NCI-H2227 (cell line): ENCODE measurements around the gene CLIC3.

Experiments
- DNase-seq: peaks from one replicate; lab custom pipeline; 2025; ENCODE audit not compliant: unreplicated experiment; lab: John Stamatoyannopoulos, UW

The CLIC3 gene

DNA sequence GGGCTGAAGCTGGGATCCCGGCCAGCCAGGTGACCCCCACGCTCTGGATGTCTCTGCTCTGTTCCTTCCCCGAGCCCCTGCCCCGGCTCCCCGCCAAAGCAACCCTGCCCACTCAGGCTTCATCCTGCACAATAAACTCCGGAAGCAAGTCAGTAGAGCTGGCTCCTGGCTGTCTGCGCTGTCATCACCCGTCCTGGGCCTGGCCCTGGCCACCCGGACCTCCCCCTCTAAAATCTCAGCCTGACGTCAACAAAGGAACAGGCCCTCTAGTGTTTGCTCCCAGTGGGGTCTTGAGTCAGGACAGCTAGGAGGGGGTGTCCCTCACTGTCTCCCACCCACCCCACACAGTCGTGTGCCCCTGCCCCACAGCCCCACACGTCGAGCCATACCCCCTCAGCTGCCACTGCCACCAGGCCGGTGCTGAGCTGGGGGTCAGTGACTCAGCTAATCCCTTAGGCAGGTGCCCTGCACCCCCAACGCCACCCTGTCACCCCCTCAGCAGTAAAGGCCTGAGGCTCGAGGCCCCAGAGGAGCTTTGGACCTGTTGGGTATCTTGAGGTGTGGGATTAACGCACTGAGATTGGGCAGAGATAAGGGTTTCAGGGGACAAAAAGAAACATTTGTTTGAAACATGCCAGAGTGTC is 14.7 kb downstream of the CLIC3 start:
- DNase-seq, result no peak

DNA sequence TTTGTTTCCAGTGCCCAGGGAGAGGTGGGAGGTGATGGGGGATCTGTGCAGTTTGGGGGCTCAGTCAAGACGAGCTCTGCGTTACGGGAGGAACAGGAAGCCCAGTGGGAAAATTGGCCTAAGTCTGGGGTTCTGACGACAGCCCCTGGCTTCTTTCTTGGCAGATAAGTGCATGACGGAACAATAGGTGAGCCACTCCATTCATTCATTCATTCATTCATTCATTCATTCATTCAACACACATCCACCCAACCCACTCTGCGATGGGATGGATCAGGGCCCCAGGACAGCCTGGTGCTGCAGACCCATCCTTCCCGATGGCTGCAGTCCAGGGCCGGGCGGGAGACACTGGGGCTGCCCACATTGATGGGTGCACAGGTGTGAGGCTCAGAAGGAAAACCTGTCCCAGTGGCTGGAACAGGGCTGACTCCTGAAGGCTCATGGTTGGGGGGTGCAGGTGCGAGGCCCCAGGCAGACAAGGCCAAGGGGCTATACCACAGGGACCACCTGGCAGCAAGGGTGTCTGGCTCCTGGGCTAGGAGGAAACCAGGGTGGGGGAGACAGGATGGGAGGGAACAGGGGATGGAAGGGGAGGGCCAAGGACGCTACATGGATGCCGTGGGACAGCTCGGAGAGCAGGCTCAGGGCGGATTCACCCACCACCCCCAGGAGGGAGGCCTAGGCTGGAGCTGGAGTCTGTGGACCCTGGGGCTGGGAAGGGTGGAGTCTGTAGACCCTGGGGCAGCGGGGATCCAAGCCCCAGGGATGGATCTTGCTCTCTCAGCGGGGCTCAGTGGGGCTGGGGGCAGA is 15.5 kb downstream of the CLIC3 start:
- DNase-seq, result no peak

DNA sequence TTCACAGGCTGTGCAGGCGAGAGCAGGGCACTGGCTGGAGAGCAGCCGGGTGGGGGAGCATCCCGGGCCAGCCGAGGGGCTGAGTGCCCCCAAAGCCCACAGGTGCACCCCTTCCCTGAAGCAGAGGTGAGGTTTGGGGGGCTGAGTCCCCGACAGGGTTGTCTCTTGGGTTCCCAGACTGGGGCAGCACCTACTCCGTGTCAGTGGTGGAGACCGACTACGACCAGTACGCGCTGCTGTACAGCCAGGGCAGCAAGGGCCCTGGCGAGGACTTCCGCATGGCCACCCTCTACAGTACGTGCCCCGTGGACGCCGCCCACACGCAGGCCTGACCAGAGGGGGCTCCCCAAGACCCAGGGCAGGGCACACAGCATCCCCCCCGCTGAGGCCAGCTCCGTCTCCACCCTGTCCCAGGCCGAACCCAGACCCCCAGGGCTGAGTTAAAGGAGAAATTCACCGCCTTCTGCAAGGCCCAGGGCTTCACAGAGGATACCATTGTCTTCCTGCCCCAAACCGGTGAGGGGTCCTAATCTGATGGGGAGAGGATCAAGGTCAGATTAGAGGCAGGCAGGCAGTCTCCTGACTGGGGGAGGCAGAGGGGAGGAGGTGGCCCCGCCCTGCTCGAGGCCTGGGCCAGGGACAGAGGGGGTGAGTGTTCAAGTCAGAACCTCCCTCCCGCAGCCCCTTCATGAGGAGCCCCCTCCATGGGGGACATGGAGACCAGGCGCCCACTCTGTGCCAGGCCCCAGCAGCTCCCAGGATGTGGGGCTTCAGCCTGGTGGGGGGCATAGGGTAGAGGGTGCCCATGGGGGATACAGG is 16.4 kb downstream of the CLIC3 start:
- DNase-seq, result no peak

DNA sequence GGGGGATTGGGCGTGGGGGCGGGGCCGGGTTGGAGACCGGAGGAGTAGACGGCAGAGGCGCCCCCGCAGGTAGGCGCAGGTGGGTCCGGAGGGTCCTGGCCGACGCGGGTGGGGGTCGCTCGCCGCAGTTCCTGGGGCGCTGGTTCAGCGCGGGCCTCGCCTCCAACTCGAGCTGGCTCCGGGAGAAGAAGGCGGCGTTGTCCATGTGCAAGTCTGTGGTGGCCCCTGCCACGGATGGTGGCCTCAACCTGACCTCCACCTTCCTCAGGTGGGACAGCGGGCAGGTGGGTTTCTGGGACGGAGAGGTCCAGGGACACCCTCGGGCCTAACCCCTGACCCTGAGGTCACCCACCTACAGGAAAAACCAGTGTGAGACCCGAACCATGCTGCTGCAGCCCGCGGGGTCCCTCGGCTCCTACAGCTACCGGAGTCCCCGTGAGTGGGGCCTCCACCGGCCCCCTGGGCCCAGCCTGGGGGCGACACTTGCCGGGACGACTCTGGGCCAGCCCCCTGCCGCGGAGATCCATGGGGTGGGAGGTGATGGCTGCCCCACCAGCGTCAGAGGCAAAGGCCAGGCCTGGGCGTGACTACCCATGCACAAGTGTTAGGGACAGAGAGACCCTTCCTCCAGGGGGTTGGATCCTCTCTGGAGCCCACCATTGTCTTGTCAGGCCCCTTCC is 17.4 kb downstream of the CLIC3 start:
- DNase-seq, result no peak

DNA sequence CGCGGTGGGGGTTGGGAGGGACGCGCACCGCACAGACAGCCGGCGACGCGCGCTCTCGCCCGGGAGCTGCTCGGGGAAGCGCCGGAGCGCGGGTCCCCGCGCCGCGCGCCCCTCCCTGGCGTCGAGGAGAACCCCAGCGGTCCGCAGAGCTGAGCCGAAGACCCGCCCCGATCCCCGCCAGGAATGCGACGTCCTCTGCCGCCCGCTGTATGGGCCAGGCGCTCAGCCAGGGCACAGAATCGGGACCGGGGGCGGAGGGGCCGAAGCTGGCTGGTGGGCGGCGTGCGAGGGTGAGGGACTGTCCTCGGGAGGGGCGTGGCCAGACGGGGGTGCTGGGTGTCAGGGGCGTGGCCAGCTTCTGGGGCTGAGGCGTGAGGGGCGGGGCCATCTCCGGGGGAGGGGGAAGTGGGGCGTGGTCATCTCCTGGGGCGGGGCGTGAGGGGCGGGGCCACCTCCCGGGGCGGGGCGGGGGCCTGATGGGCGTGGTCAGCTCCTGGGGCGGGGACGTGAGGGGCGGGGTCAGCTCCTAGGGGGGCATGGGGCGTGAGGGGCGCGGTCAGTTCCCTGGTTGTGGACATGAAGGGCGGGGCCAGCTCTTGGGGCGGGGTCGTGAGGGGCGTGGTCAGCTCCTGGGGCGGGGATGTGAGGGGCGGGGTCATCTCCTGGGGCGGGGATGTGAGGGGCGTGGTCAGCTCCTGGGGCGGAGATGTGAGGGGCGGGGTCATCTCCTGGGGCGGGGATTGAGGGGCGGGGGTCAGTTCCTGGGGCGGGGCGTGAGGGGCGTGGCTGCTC is 18.1 kb downstream of the CLIC3 start:
- DNase-seq, result peak; percentile 80

DNA sequence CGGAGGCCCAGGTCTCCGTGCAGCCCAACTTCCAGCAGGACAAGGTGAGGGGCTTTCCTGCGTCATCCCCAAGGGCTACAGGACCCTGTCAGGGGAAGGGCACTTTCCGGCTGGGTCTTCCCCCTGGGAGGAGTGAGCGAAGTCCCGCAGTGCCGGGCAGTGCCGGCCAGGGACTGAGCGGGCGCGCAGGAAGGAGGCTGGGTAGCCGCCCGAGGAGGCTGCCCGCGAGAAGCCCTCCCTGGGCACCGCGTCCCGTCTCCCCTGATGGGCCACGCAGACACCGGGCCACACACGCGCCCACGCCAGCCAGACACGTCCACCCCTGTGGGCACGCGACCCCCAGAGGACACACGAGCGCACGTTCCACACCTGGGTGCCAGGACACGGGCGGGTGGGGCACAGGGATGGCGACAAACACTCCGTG is 18.7 kb downstream of the CLIC3 start:
- peak; percentile 25 for DNase-seq

DNA sequence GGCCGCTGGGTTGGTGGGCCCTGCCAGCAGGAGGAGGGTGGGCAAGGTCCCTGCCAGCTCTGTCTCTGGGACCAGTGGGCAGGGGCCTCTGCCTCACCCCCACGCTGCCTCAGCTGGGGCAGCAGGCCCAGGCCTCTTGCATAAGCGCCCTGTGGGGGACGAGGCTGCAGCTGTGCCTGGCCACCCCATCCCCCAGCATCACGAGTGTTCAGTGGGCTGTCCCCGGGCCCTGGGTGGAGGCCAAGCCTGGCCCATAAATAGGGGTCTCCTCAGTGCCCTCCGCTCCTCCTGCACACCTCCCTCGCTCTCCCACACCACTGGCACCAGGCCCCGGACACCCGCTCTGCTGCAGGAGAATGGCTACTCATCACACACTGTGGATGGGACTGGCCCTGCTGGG is 19.1 kb downstream of the CLIC3 start, which contains the start of gene PTGDS:
Gene PTGDS (plus strand): TSS at position 282 of the 400 bp plus-strand sequence. CDS start 75 bp downstream, at position 357.
- no peak for DNase-seq

DNA sequence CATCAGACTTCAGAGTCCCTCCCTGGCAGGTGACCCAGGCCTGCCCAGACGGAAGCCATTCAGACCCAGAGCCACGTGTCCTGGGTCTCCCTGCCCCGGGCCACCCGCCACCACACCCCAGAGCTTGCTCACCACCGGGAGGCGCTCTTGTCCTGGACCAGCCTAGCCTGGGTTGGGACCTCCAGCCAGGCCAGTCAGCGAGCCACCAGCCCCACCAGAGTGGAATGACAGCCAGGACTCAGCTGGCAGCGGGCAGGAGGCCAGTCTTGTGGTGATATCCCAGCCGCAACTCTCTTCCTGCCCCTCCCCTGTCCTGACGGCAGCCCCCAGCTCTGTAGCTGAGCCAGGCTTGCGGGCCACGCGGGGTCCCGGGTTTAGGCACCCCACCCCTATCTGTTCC is 20.7 kb downstream of the CLIC3 start:
- DNase-seq, result no peak

DNA sequence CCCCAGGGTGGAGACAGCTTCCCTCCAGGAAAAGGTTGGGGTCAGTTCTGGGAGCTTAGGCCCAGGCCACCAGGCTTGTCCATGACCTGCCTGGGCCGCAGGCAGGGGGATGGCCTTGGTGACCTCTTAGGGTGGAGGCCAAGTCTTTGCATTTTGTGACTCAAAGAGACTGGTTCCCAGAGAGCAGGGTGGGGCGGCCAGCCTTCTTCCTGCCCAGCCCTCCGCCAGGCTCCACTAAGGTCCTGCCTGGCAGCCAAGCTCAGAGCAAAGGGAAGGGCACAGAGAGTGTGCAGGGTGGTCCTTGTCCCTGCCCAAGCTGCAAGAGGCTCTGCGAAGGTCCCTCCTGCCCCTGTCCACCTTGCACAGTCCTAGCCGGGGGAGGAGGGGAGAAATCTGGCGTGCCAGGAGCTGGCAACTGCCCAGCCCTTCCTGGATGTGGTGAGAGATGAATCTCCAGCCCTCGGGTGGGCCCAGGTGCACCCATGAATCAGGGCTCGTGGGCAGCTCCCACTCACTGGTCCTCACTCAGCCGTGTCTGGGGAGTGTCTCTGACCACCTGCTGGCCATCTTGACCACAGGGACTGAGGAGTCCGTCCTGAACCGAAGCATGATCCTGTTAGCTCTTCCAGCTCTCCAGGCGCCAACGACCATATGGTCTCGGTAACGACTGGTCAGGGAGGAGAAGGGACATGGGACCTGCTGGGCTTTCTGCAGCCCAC is 21.4 kb downstream of the CLIC3 start:
- no peak for DNase-seq

DNA sequence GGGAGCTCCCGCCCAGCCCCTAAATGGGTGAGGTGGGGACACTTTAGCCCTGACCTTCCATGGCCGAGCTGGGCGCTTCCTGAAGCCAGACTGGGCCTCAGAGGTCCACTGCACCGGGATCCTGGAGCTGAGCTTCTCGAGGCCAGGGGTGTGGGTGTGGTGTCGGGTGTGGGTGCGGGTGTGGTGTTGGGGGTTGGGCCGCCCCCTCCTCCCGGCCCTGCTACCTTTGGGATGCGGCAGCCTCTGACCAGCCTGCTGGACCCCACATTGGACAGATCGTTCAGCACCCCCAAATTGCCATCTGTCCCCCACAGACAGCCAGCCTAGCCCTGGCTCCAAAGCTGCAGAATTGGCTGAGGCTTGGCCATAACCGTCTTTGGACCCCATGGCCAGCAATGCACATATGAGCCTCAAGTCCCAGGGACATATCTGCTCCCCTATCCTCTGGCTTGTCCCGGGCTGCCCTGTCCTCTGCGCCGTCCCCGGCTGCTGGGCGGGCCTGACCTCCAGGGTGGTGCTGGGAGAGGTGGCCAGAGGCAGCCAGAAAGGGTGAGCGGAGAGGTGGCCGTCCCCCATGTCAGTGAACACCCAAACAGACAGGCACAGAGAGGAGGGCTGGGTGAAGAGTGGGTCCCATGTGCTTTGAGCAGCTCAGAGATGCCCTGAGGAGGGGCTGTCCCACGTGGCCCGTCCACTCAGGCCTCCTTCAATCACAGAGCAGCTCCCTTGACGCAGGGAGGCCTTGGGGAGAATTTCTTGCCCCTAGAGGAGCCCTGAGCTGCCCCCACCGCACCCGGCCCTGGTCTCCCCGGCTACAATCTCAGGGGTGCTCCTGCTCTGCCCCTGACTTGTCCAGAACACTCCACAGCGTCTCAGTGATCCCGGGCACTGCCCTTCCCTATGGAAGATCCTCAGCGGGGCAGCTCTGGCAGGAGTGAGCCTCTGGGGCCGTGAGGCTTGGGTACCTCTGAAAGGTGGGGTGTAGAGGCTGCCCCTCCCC is 22.4 kb downstream of the CLIC3 start:
- no peak for DNase-seq

DNA sequence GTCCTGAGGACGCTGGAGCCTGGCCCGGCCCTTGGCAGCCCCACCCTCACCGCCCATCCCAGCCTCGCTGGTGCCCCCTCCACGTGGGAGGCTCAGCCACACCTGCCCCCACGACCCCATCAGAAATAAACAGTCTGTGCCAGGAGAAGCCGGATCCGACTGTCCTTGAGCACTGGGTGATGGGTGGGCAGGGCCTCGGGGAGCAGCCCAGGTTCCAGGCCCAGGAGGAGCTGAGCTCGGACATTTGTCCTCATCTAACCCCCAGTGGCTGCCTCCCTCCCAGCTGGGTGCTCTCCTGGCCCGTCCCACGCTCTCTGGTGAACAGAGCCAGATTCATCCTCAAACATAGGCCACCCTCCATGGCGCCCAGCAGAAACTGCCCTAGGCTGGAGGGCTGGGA is 23.6 kb downstream of the CLIC3 start:
- DNase-seq, result no peak

DNA sequence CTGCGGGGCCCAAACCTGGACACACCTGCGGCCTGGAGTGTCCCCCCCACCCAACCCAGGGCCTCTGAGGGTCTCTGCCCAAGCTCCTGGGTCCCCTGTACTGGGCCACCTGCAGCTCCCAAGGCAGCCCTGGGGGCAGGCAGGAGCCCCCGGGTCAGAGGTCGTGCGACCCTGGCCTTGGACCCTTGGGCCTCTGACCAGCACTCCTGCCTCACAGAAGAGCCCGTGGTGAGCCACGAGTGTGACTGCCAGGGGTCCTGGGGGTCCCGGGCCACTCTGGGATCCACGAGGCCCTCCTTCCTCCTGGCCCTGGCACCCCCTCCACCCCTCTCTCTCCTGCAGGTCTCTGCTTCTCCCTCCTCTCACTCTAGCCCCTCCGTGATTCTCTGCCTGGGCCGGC is 24.0 kb downstream of the CLIC3 start:
- DNase-seq, result no peak

DNA sequence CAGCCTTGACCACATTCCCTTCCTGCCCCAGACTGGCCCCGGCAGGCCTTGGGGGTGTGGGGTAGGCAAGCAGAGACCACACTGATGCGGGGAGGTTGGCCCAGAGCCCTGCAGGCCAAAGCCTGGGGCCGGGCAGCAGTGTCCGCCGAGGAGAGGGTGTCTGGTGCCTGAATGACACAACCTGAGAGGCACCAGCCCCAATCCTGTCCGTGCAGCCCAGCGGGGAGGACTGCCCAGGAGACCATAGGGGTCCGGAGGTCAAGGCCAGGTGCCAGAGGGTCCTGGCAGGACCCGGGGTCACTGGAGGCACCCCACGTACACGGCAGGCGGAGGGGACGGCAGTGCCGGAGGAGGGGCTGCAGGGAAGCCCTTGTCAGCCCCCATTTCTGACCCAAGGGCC is 24.6 kb downstream of the CLIC3 start:
- no peak for DNase-seq

DNA sequence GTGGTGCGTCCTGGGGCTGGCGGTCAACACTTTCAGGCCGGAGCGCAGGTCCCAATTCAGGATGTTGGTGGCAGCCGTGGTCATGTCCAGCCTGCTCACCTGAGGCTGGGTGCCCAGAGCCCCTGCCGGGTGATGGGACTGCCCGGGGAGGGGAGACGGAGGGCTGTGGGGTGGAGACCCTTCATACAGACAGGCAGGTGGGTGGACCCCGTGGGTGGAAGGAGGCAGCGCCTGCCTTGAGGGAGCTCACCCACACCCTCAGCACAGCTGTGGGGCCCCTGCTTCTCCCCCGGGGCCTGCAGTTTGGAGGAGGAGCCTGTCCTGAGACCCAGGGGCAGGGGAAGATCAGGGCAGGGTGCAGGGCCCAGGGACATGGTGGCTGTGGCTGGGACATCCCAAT is 26.0 kb downstream of the CLIC3 start:
- no peak for DNase-seq

DNA sequence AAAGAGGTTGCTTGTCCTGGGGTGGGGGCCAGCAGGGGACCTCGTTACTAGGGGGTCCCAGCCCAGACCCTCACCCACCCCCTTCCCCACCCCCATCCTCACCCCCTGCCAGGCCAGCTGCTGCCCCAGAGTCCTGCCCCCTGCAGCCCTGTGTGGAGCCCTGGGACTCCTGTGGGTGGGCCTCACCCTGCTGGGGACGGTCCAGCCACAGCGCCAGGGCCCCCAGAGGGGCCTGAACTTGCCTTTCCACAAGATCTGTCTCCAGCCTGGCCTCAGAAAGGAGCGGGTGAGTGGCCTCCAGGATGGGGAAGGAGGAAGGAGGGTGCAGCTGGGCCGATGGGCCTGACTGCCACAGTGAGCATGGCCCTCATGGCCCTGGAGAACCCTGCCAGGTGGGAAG is 26.6 kb downstream of the CLIC3 start:
- DNase-seq, result no peak

DNA sequence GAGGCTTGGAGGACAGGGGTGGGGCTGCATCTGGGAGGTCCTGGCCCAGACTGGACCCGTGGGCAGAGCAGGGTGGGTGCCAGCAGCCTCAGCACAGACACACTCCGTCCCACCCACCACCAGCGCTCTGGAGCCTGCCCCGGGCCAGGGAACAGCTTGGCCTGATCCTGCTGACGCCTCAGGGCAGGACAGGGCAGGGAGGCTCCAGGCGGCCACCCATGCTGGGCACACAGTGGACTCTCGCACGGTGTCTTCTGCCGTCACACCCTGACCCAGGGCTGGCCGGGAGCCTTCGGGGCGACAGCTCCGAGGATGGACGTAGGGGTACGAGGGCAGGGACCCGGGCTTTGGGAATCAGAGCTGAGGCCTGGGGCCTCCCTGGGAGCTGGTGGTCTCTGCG is 27.2 kb downstream of the CLIC3 start:
- no peak for DNase-seq

DNA sequence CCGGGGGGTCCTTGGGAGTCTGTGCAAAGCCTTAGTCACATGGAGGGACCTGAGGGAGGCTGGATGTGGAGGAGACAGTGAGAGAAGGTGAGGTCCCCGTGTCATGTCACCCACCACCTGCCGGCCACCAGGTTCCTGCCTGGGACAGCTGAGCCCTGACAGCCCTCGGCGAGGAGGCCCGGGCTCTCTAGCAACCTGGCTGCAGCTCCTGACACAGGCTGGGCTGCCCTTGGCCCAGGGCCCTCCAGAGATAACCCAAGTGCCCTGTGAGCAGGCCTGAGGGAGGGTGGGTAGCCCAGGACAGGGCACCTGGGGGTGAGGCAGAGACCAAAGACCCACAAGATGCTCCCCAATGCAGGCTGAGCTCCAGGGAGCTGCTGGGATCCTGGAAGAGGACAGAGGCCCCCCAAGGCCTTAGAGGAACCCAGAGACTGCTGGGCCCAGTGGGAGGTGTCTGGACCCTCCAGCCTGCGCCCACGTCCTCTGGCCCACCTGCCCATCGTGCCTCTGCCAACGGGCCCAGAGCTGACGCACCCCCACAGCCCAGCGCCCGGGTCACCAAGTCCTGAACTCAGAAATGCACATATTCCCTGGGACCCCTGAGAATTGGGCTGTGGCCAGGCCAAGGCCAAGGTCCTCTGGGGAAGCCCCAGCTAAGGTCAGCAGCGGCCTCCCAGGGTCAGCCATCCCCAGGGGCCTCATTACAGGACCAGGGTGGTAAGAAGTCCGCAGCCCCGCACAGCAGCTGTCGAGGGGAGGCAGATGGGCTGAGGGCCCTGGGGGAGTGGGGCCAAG is 27.8 kb downstream of the CLIC3 start:
- DNase-seq, result no peak
